Breast epithelium (tissue), 4 donors: ENCODE results near the gene CDK19. TPM values are rescaled to one million over a fixed set of nuclear protein-coding genes. Genes with fewer than 3 reads are reported as not detected.
"Not testable (repeated sequence)": the region's sequence is repeated elsewhere in the genome, so short reads cannot be mapped to it uniquely, and the experiment has no call there.

Source experiments
- DNase-seq, 2 donors: peaks; one replicate each; pipeline ENCODE4 v3.0.0-alpha.2; 2019; ENCODE audit warnings: low spot score in 2 of 2
- H3K27ac ChIP-seq, 2 donors: fragments of 200-600 bp; sonication (generic) in 1 of 2; one replicate each; pipeline ENCODE4 v1.5.1; 2016 to 2019; ENCODE audit warnings: mild to moderate bottlenecking in 1 of 2
- H3K27me3 ChIP-seq, 2 donors: fragments of 200-600 bp; sonication (generic) in 1 of 2; one replicate each; pipeline versions ENCODE4 v1.5.1 to v1.6.0; 2017 to 2019; ENCODE audit warnings: control low read depth in 1 of 2, mild to moderate bottlenecking in 1 of 2
- H3K36me3 ChIP-seq: fragments of 200-600 bp; one replicate; pipeline ENCODE4 v1.5.1; 2019
- H3K4me1 ChIP-seq, 2 donors: fragments of 200-600 bp; sonication (generic); one replicate each; pipeline ENCODE4 v1.5.1; 2016 to 2019; ENCODE audit warnings: control low read depth in 1 of 2
- H3K4me3 ChIP-seq, 3 donors: fragments of 200-600 bp; sonication (generic); 1 replicate in 2 of 3; 2 replicates in 1 of 3; pipeline ENCODE4 v1.5.1; 2016 to 2019; ENCODE audit warnings: mild to moderate bottlenecking in 3 of 3, moderate library complexity in 2 of 3
- H3K9me3 ChIP-seq, 2 donors: fragments of 200-600 bp; sonication (generic) in 1 of 2; one replicate each; pipeline ENCODE4 v1.5.1; 2016 to 2019; ENCODE audit warnings: control low read depth in 1 of 2
- CTCF ChIP-seq, 3 donors: fragments of 450-650 bp; IDR thresholded peaks; one replicate each; pipeline ENCODE4 v1.5.1; 2016 to 2017; ENCODE audit warnings: antibody characterized with exemption in 3 of 3, mild to moderate bottlenecking in 3 of 3, moderate library complexity in 3 of 3
- POLR2A ChIP-seq: fragments of 450-650 bp; IDR thresholded peaks from one replicate; pipeline ENCODE4 v1.6.1; 2016; ENCODE audit warnings: antibody characterized with exemption, mild to moderate bottlenecking, moderate library complexity
- POLR2AphosphoS5 ChIP-seq, 3 donors: sonication (generic); formaldehyde crosslinking; IDR thresholded peaks; one replicate each; pipeline ENCODE4 v1.6.1; 2017; ENCODE audit warnings: antibody characterized with exemption in 3 of 3
- intact Hi-C: fragments of 100-400 bp; cut with DNase I; formaldehyde crosslinking; loops from one replicate; pipeline ENCODE4 v1.15.1; 2023; ENCODE audit warnings: low total_unique reads
- total RNA-seq, 3 donors: library from RNA; depleted of rRNA; stranded (reverse); fragments of >200 nt; gene quantifications; one replicate each; pipeline ENCODE4 v1.1.0, GENCODE V29; 2016

The CDK19 gene
- total RNA-seq, 3 donors from 2014 or later = 14.1 to 17.9 (median 17.9) TPM

- DNase-seq = no peak
- Histone ChIP-seq H3K4me3 (no peak overlapping the region), H3K4me1 (no peaks in the 10 kb centered on the region), H3K27ac (no peak overlapping the region), H3K9me3 (no peaks in the 10 kb centered on the region), H3K36me3 (no peaks in the 10 kb centered on the region), H3K27me3 (no peaks in the 10 kb centered on the region)
- intact Hi-C loops = no loop called here
- TF ChIP-seq CTCF (IDR thresholded peaks at IDR 0.05) (no peak), POLR2A (no peak), POLR2AphosphoS5 (IDR thresholded peaks at IDR 0.05) (no peak)
These were observed 37.6 kb downstream of the CDK19 start for GRCh38 chr6:110777636-110778035.

GRCh38 chr6:110776413-110776812 is 38.9 kb downstream of the CDK19 start:
- intact Hi-C loops = no loop called here

GRCh38 chr6:110769923-110770322 is 45.3 kb downstream of the CDK19 start:
- no peaks in the 10 kb centered on the region for H3K27me3 ChIP-seq
- H3K9me3 ChIP-seq = no peaks in the 10 kb centered on the region
- intact Hi-C loops = no loop called here
- TF ChIP-seq CTCF (IDR thresholded peaks at IDR 0.05) (no peak), POLR2A (no peak), POLR2AphosphoS5 (IDR thresholded peaks at IDR 0.05) (no peak)
- H3K36me3 ChIP-seq = no peaks in the 10 kb centered on the region
- H3K4me3 ChIP-seq = no peak overlapping the region
- no peak for DNase-seq
- H3K27ac ChIP-seq = no peak overlapping the region
- H3K4me1 ChIP-seq = no peaks in the 10 kb centered on the region

More at GRCh38 chr6:110776413-110776812, 38.9 kb downstream of the CDK19 start:
- Histone ChIP-seq H3K27me3 (no peaks in the 10 kb centered on the region), H3K9me3 (no peaks in the 10 kb centered on the region), H3K36me3 (no peaks in the 10 kb centered on the region), H3K4me3 (no peak overlapping the region), H3K4me1 (no peaks in the 10 kb centered on the region), H3K27ac (no peak overlapping the region)
- TF ChIP-seq CTCF (IDR thresholded peaks at IDR 0.05) (no peak), POLR2A (no peak), POLR2AphosphoS5 (IDR thresholded peaks at IDR 0.05) (no peak)
- DNase-seq = no peak

- no peaks in the 10 kb centered on the region for H3K9me3 ChIP-seq
- TF ChIP-seq POLR2AphosphoS5 (IDR thresholded peaks at IDR 0.05) = no peak
- TF ChIP-seq POLR2A = no peak
- intact Hi-C loops = no loop called here
- H3K27me3 ChIP-seq = no peaks in the 10 kb centered on the region
- no peaks in the 10 kb centered on the region for H3K36me3 ChIP-seq
- no peaks in the 10 kb centered on the region for H3K4me1 ChIP-seq
- H3K4me3 ChIP-seq = no peak overlapping the region
- no peak for DNase-seq
- no peak overlapping the region for H3K27ac ChIP-seq
These were observed 47.2 kb downstream of the CDK19 start for GRCh38 chr6:110768057-110768456.

GRCh38 chr6:110761371-110761770 is 53.9 kb downstream of the CDK19 start:
- intact Hi-C loops = no loop called here
- Histone ChIP-seq H3K27ac (no peak overlapping the region), H3K9me3 (no peaks in the 10 kb centered on the region), H3K36me3 (no peaks in the 10 kb centered on the region), H3K4me1 (no peaks in the 10 kb centered on the region), H3K27me3 (no peaks in the 10 kb centered on the region), H3K4me3 (no peak overlapping the region)
- TF ChIP-seq POLR2AphosphoS5 (IDR thresholded peaks at IDR 0.05) (no peak), CTCF (IDR thresholded peaks at IDR 0.05) (no peak), POLR2A (no peak)
- no peak for DNase-seq

- no peaks in the 10 kb centered on the region for H3K9me3 ChIP-seq
- H3K27ac ChIP-seq = no peak overlapping the region
- H3K36me3 ChIP-seq = no peaks in the 10 kb centered on the region
- no peak overlapping the region for H3K4me3 ChIP-seq
- intact Hi-C loops = no loop called here
- no peaks in the 10 kb centered on the region for H3K27me3 ChIP-seq
- TF ChIP-seq POLR2A = no peak
- no peak for TF ChIP-seq CTCF (IDR thresholded peaks at IDR 0.05)
- no peak for TF ChIP-seq POLR2AphosphoS5 (IDR thresholded peaks at IDR 0.05)
- no peaks in the 10 kb centered on the region for H3K4me1 ChIP-seq
- no peak for DNase-seq
These were observed 54.7 kb downstream of the CDK19 start for GRCh38 chr6:110760589-110760988.

GRCh38 chr6:110760098-110760497 is 55.2 kb downstream of the CDK19 start:
- H3K27ac ChIP-seq, H3K4me1 ChIP-seq, DNase-seq, H3K9me3 ChIP-seq, H3K27me3 ChIP-seq, H3K4me3 ChIP-seq, intact Hi-C loops, H3K36me3 ChIP-seq: not testable (repeated sequence)
